B cell (primary cell): ENCODE data around the gene POLR1B. TPM values are rescaled to one million over a fixed set of nuclear protein-coding genes. Genes with fewer than 3 reads are reported as not detected.

Experiments
- ATAC-seq: fragments of 200-7000 bp; cut with Tn5 transposase; one replicate; pipeline ENCODE4 v1.10.0; 2021; ENCODE audit warnings: low read depth, mild to moderate bottlenecking, moderate number of reproducible peaks, moderate library complexity
- CTCF ChIA-PET: fragments of 350-600 bp; sonication (Branson Sonifier 250); formaldehyde crosslinking; loops from one replicate; lab custom pipeline; 2021; ENCODE audit warnings: antibody characterized with exemption, inconsistent platforms; lab: Charles Lee
- POLR2A ChIA-PET: fragments of 350-600 bp; sonication (Branson Sonifier 250); formaldehyde crosslinking; loops from one replicate; lab custom pipeline; 2021; ENCODE audit warnings: antibody characterized with exemption; lab: Charles Lee
- DNase-seq: peaks from one replicate; pipeline ENCODE4 v3.0.0; 2013
- H2AFZ ChIP-seq: 2 replicates; pipeline ENCODE4 v1.6.1; 2012; ENCODE audit warnings: mild to moderate bottlenecking, low read depth, low read length; ENCODE audit not compliant: insufficient read depth, poor library complexity, severe bottlenecking
- H3K27ac ChIP-seq, 2 donors: 1 replicate in 1 of 2; 2 replicates in 1 of 2; pipeline ENCODE4 v1.5.1; 2012 to 2013; ENCODE audit warnings: low read length in 2 of 2, mild to moderate bottlenecking in 2 of 2, moderate library complexity in 1 of 2
- H3K27me3 ChIP-seq, 4 experiments: fragments of 200-600 bp in 1 of 4; sonication (generic) in 1 of 4; replicated peaks in 1 of 4; 1 replicate in 2 of 4; 2 replicates in 2 of 4; pipeline versions ENCODE4 v1.6.1 to v1.7.0; 2013 to 2016; ENCODE audit warnings: low read length in 3 of 4, mild to moderate bottlenecking in 2 of 4, mixed read lengths in 1 of 4, moderate library complexity in 1 of 4; ENCODE audit not compliant: insufficient read depth in 4 of 4, control insufficient read depth in 3 of 4; ENCODE audit errors: control extremely low read depth in 1 of 4
- H3K36me3 ChIP-seq, 2 experiments: replicated peaks in 1 of 2; 1 replicate in 1 of 2; 2 replicates in 1 of 2; pipeline versions ENCODE4 v1.6.1 to v1.7.1; 2013; ENCODE audit warnings: low read length in 1 of 2; ENCODE audit not compliant: insufficient read depth in 2 of 2, control insufficient read depth in 1 of 2; ENCODE audit errors: control extremely low read depth in 1 of 2, extremely low read depth in 1 of 2
- H3K4me1 ChIP-seq, 2 donors: fragments of 200-600 bp in 1 of 2; sonication (generic) in 1 of 2; 1 replicate in 1 of 2; 2 replicates in 1 of 2; pipeline versions ENCODE4 v1.5.1 to v1.6.1; 2013 to 2017; ENCODE audit warnings: low read length in 2 of 2; ENCODE audit not compliant: control insufficient read depth in 2 of 2, insufficient read depth in 2 of 2
- H3K4me2 ChIP-seq: replicated peaks from 2 replicates; pipeline ENCODE3; 2012; ENCODE audit warnings: mild to moderate bottlenecking, low read depth, low read length; ENCODE audit not compliant: poor library complexity, severe bottlenecking
- H3K4me3 ChIP-seq, 5 experiments: fragments of 200-600 bp in 1 of 5; sonication (generic) in 1 of 5; 1 replicate in 3 of 5; 2 replicates in 2 of 5; pipeline versions ENCODE4 v1.5.1 to v1.7.0; 2011 to 2016; ENCODE audit warnings: low read length in 4 of 5, mild to moderate bottlenecking in 4 of 5, low read depth in 2 of 5, control low read depth in 1 of 5, moderate library complexity in 1 of 5; ENCODE audit not compliant: insufficient read depth in 1 of 5; ENCODE audit errors: control extremely low read depth in 1 of 5, extremely low read depth in 1 of 5
- H3K79me2 ChIP-seq: fragments of 200-600 bp; sonication (generic); one replicate; pipeline ENCODE4 v1.6.0; 2016; ENCODE audit warnings: low read length; ENCODE audit not compliant: control insufficient read depth, insufficient read depth
- H3K9ac ChIP-seq: fragments of 200-600 bp; sonication (generic); 2 replicates; pipeline ENCODE4 v1.6.1; 2017; ENCODE audit warnings: mild to moderate bottlenecking, low read length, moderate library complexity
- H3K9me3 ChIP-seq, 3 donors: one replicate each; pipeline versions ENCODE4 v1.6.1 to v1.7.1; 2013; ENCODE audit warnings: low read length in 2 of 3; ENCODE audit not compliant: control insufficient read depth in 2 of 3, insufficient read depth in 1 of 3; ENCODE audit errors: control extremely low read depth in 1 of 3
- H4K20me1 ChIP-seq: 2 replicates; pipeline ENCODE4 v1.6.0; 2012; ENCODE audit warnings: mild to moderate bottlenecking, low read length; ENCODE audit not compliant: insufficient read depth, control insufficient read depth, poor library complexity, severe bottlenecking
- H3K27ac Mint-ChIP-seq: one replicate; pipeline ENCODE4 v1.8.0; 2021; ENCODE audit warnings: mixed read lengths
- H3K27me3 Mint-ChIP-seq: one replicate; pipeline ENCODE4 v1.8.0; 2021; ENCODE audit warnings: mixed read lengths
- H3K4me1 Mint-ChIP-seq: one replicate; pipeline ENCODE4 v1.8.0; 2021; ENCODE audit warnings: mixed read lengths
- H3K4me3 Mint-ChIP-seq: one replicate; pipeline ENCODE4 v1.8.0; 2021; ENCODE audit warnings: mixed read lengths
- H3K9me3 Mint-ChIP-seq: one replicate; pipeline ENCODE4 v1.8.0; 2022; ENCODE audit warnings: mixed read lengths; ENCODE audit not compliant: insufficient read depth
- EZH2 ChIP-seq: IDR thresholded peaks from 2 replicates; pipeline ENCODE4 v1.6.1; 2012; ENCODE audit warnings: borderline replicate concordance, low read depth, mild to moderate bottlenecking, moderate library complexity, low read length; ENCODE audit not compliant: insufficient read depth, poor library complexity, severe bottlenecking
- WGBS: methylation state at CpG from one replicate; pipeline ENCODE4 v1.1.5; 2013; ENCODE audit warnings: missing lambda C conversion rate; ENCODE audit not compliant: insufficient coverage; 5-methylcytosine and 5-hydroxymethylcytosine counted together
- intact Hi-C: fragments of 100-400 bp; cut with micrococcal nuclease; formaldehyde crosslinking; loops from one replicate; pipeline ENCODE4 v1.10.0; 2022
- polyA plus RNA-seq: library from polyadenylated mRNA; depleted of rRNA; stranded (reverse); fragments of >200 nt; gene quantifications from 2 replicates; pipeline ENCODE4 v1.2.3, GENCODE V29; 2012
- total RNA-seq, 2 donors: library from RNA; stranded (reverse); fragments of 120-200 nt in 1 of 2; gene quantifications; 1 replicate in 1 of 2; 2 replicates in 1 of 2; pipeline versions ENCODE4 v1.2.3 to v1.2.4, GENCODE V29; 2013 to 2022
- TF ChIP-seq, protein P1 (sequence below): fragments of 200-600 bp; IDR thresholded peaks from one replicate; pipeline ENCODE4 v1.8.0; 2022; ENCODE audit warnings: antibody characterized with exemption, mild to moderate bottlenecking

POLR1B gene
- total and polyA plus RNA-seq, 2 donors (not counting 1 experiment from before 2014, with no cell fraction given) = 7.0 to 32.5 TPM

DNA sequence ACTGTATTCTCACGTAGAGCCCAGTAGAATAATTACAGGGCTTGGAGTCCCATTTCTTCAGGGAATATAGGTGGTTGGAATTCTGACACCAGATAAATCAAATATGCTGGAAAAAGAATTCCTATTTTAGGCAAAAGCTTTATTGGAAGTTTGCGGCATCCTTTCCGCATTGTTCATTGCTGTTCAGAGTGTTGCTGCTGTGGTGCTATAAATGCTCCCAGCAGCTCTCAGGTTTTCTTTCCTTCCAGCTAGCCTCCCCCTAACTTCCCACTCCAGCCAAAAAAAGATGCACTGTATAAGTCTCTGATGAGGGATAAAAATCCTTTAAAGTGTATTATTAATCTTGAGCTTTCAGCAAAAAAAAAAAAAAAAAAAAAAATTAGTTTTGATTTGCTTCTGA, 25.5 kb upstream of the POLR1B start:
- no peaks in the 10 kb centered on the region for H4K20me1 ChIP-seq
- no peak overlapping the region for H2AFZ ChIP-seq
- no peaks in the 10 kb centered on the region for H3K27me3 ChIP-seq
- ATAC-seq = no peak
- H3K4me1 Mint-ChIP-seq = no peaks in the 10 kb centered on the region
- no peak overlapping the region for H3K27ac ChIP-seq
- H3K4me3 Mint-ChIP-seq = no peak overlapping the region
- ChIA-PET POLR2A (no interaction called here), CTCF (no interaction called here)
- WGBS = no CpG with 5 or more reads among the region's 3 CpGs
- no peak overlapping the region for H3K4me2 ChIP-seq
- no peak overlapping the region for H3K9ac ChIP-seq
- no peaks in the 10 kb centered on the region for H3K79me2 ChIP-seq
- no peak overlapping the region for H3K27ac Mint-ChIP-seq
- H3K27me3 Mint-ChIP-seq = no peaks in the 10 kb centered on the region
- intact Hi-C loops = no loop called here
- H3K4me3 ChIP-seq = no peak overlapping the region
- no peaks in the 10 kb centered on the region for H3K4me1 ChIP-seq
- no peak for TF ChIP-seq EZH2
- TF ChIP-seq, protein P1, sequence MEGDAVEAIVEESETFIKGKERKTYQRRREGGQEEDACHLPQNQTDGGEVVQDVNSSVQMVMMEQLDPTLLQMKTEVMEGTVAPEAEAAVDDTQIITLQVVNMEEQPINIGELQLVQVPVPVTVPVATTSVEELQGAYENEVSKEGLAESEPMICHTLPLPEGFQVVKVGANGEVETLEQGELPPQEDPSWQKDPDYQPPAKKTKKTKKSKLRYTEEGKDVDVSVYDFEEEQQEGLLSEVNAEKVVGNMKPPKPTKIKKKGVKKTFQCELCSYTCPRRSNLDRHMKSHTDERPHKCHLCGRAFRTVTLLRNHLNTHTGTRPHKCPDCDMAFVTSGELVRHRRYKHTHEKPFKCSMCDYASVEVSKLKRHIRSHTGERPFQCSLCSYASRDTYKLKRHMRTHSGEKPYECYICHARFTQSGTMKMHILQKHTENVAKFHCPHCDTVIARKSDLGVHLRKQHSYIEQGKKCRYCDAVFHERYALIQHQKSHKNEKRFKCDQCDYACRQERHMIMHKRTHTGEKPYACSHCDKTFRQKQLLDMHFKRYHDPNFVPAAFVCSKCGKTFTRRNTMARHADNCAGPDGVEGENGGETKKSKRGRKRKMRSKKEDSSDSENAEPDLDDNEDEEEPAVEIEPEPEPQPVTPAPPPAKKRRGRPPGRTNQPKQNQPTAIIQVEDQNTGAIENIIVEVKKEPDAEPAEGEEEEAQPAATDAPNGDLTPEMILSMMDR = no peak
- H3K36me3 ChIP-seq = peaks cover 9 to 26% of the 10 kb centered on the region in 2 experiments
- H3K9me3 ChIP-seq = peaks cover 0 to 4% (median 0%) of the 10 kb centered on the region in 3 donors
- DNase-seq = no peak
- no peaks in the 10 kb centered on the region for H3K9me3 Mint-ChIP-seq

DNA sequence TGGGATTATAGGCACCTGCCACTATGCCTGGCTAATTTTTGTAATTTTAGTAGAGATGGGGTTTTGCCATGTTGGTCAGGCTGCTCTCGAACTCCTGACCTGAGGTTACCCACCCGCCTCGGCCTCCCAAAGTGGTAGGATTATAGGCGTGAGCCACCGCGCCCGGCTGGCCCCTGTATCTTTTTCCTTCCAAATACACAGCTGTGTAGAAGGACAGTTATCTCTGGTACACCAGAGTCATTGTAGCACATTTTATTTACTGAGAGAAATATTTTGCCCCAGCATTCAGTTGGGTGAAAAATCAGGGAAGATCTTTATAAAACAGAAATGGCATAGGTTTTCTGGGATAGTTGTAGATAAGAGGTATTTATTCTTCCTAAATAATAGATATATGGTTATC, 23.5 kb upstream of the POLR1B start:
- WGBS = no CpG with 5 or more reads among the region's 7 CpGs
- Histone ChIP-seq H3K9me3 (peaks cover 0 to 4% (median 0%) of the 10 kb centered on the region in 3 donors), H4K20me1 (no peaks in the 10 kb centered on the region), H3K9ac (no peak overlapping the region), H3K27me3 (no peaks in the 10 kb centered on the region), H3K79me2 (no peaks in the 10 kb centered on the region), H3K27ac (no peak overlapping the region), H3K4me2 (no peak overlapping the region), H3K4me3 (no peak overlapping the region), H2AFZ (no peak overlapping the region), H3K36me3 (peaks cover 9 to 26% of the 10 kb centered on the region in 2 experiments), H3K4me1 (no peaks in the 10 kb centered on the region)
- ChIA-PET POLR2A (no interaction called here), CTCF (no interaction called here)
- ATAC-seq (no peak), DNase-seq (no peak)
- TF ChIP-seq EZH2 = no peak
- TF ChIP-seq, protein P1 = no peak
- intact Hi-C loops = no loop called here
- no peaks in the 10 kb centered on the region for H3K27me3 Mint-ChIP-seq
- H3K4me1 Mint-ChIP-seq = no peaks in the 10 kb centered on the region
- H3K9me3 Mint-ChIP-seq = no peaks in the 10 kb centered on the region
- no peak overlapping the region for H3K27ac Mint-ChIP-seq
- H3K4me3 Mint-ChIP-seq = no peak overlapping the region
